Measurements from ENCODE around the gene OXSR1.

The OXSR1 gene

GRCh38 chr3:38127611-38128302 lies 37.6 kb upstream of the OXSR1 start:
- no peak for TF ChIP-seq CTCF (IDR thresholded peaks at IDR 0.05; ENCODE audit: borderline replicate concordance, extremely low read depth, low read length, poor library complexity, severe bottlenecking)
- TF ChIP-seq EZH2 (IDR thresholded peaks at IDR 0.05; ENCODE audit: borderline replicate concordance, low read depth, low read length, severe bottlenecking) = no peak
- H3K4me1 ChIP-seq (ENCODE audit: insufficient read depth, low read length) = no peaks in the 10 kb centered on the region
- H3K4me2 ChIP-seq (ENCODE audit: insufficient read depth, low read length) = no peak overlapping the region
- DNase-seq = no peak
- H3K27ac ChIP-seq (ENCODE audit: low read length) = no peak overlapping the region
- peaks cover 4% of the 10 kb centered on the region for H4K20me1 ChIP-seq (ENCODE audit: insufficient read depth, low read length)
- no peak for ATAC-seq (ENCODE audit: insufficient read depth, low read depth)
- H3K4me3 ChIP-seq (ENCODE audit: low read depth in 1 of 2, low read length in 2 of 2) = no peak overlapping the region
- H2AFZ ChIP-seq (ENCODE audit: low read depth, low read length) = no peak overlapping the region
- H3K79me2 ChIP-seq (ENCODE audit: insufficient read depth, low read length) = no peaks in the 10 kb centered on the region
- no peaks in the 10 kb centered on the region for H3K27me3 ChIP-seq (ENCODE audit: insufficient read depth, low read length, poor library complexity)
- H3K9ac ChIP-seq (ENCODE audit: low read depth, low read length) = no peak overlapping the region
- no peaks in the 10 kb centered on the region for H3K9me3 ChIP-seq (ENCODE audit: insufficient read depth, low read length, severe bottlenecking)
- H3K36me3 ChIP-seq (ENCODE audit: insufficient read depth, low read length) = peaks cover 94% of the 10 kb centered on the region

GRCh38 chr3:38128303-38128655 lies 37.1 kb upstream of the OXSR1 start:
- Histone ChIP-seq H3K79me2 (ENCODE audit: insufficient read depth, low read length) (no peaks in the 10 kb centered on the region), H3K36me3 (ENCODE audit: insufficient read depth, low read length) (peaks cover 94% of the 10 kb centered on the region), H3K9me3 (ENCODE audit: insufficient read depth, low read length, severe bottlenecking) (no peaks in the 10 kb centered on the region), H3K27me3 (ENCODE audit: insufficient read depth, low read length, poor library complexity) (no peaks in the 10 kb centered on the region), H4K20me1 (ENCODE audit: insufficient read depth, low read length) (peaks cover 4% of the 10 kb centered on the region), H3K4me2 (ENCODE audit: insufficient read depth, low read length) (no peak overlapping the region), H3K9ac (ENCODE audit: low read depth, low read length) (no peak overlapping the region), H3K27ac (ENCODE audit: low read length) (no peak overlapping the region), H3K4me3 (ENCODE audit: low read depth in 1 of 2, low read length in 2 of 2) (no peak overlapping the region), H2AFZ (ENCODE audit: low read depth, low read length) (no peak overlapping the region), H3K4me1 (ENCODE audit: insufficient read depth, low read length) (no peaks in the 10 kb centered on the region)
- ATAC-seq (ENCODE audit: insufficient read depth, low read depth) (no peak), DNase-seq (no peak)
- TF ChIP-seq EZH2 (IDR thresholded peaks at IDR 0.05; ENCODE audit: borderline replicate concordance, low read depth, low read length, severe bottlenecking) (no peak), CTCF (IDR thresholded peaks at IDR 0.05; ENCODE audit: borderline replicate concordance, extremely low read depth, low read length, poor library complexity, severe bottlenecking) (no peak)

- H3K4me3 ChIP-seq (ENCODE audit: low read depth in 1 of 2, low read length in 2 of 2) = no peak overlapping the region
- DNase-seq (no peak), ATAC-seq (ENCODE audit: insufficient read depth, low read depth) (no peak)
- no peak overlapping the region for H3K27ac ChIP-seq (ENCODE audit: low read length)
- no peaks in the 10 kb centered on the region for H3K27me3 ChIP-seq (ENCODE audit: insufficient read depth, low read length, poor library complexity)
- H2AFZ ChIP-seq (ENCODE audit: low read depth, low read length) = no peak overlapping the region
- no peak for TF ChIP-seq CTCF (IDR thresholded peaks at IDR 0.05; ENCODE audit: borderline replicate concordance, extremely low read depth, low read length, poor library complexity, severe bottlenecking)
- TF ChIP-seq EZH2 (IDR thresholded peaks at IDR 0.05; ENCODE audit: borderline replicate concordance, low read depth, low read length, severe bottlenecking) = no peak
- no peaks in the 10 kb centered on the region for H3K4me1 ChIP-seq (ENCODE audit: insufficient read depth, low read length)
- H3K79me2 ChIP-seq (ENCODE audit: insufficient read depth, low read length) = no peaks in the 10 kb centered on the region
- H3K4me2 ChIP-seq (ENCODE audit: insufficient read depth, low read length) = no peak overlapping the region
- H3K36me3 ChIP-seq (ENCODE audit: insufficient read depth, low read length) = peaks cover 96% of the 10 kb centered on the region
- no peak overlapping the region for H3K9ac ChIP-seq (ENCODE audit: low read depth, low read length)
- H4K20me1 ChIP-seq (ENCODE audit: insufficient read depth, low read length) = peaks cover 4% of the 10 kb centered on the region
- no peaks in the 10 kb centered on the region for H3K9me3 ChIP-seq (ENCODE audit: insufficient read depth, low read length, severe bottlenecking)
Observed at GRCh38 chr3:38129058-38129457, 36.3 kb upstream of the OXSR1 start.
